Cardiac muscle cell (in vitro differentiated cells and primary cell): Measurements from ENCODE around the gene RHOF. TPM values are rescaled to one million over a fixed set of nuclear protein-coding genes. Genes with fewer than 3 reads are reported as not detected.

Experiments
- DNase-seq, 2 donors: peaks; one replicate each; pipeline versions ENCODE4 v3.0.0 to v3.0.0-alpha.2; 2010 to 2017; ENCODE audit warnings: low read depth in 1 of 2, low spot score in 1 of 2
- H3K27ac ChIP-seq: fragments of 200-600 bp; sonication (generic); 2 replicates; pipeline ENCODE4 v1.5.1; 2016
- H3K27me3 ChIP-seq: fragments of 200-600 bp; sonication (generic); 2 replicates; pipeline ENCODE4 v1.6.0; 2016; ENCODE audit warnings: control low read depth
- H3K36me3 ChIP-seq: fragments of 200-600 bp; sonication (generic); 2 replicates; pipeline ENCODE4 v1.5.1; 2016; ENCODE audit warnings: control low read depth
- H3K4me1 ChIP-seq: fragments of 200-600 bp; sonication (generic); 2 replicates; pipeline ENCODE4 v1.8.1; 2017; ENCODE audit warnings: low read depth, mild to moderate bottlenecking, mixed run types
- H3K4me3 ChIP-seq: fragments of 200-600 bp; sonication (generic); 2 replicates; pipeline ENCODE4 v1.5.1; 2016; ENCODE audit warnings: mild to moderate bottlenecking
- H3K9me3 ChIP-seq: fragments of 200-600 bp; sonication (generic); 2 replicates; pipeline ENCODE4 v1.5.1; 2017; ENCODE audit warnings: low read depth, mild to moderate bottlenecking, control low read depth
- CTCF ChIP-seq: IDR thresholded peaks from 2 replicates; pipeline ENCODE4 v1.5.1; 2012; ENCODE audit warnings: low read depth, mild to moderate bottlenecking, low read length
- polyA plus RNA-seq: library from polyadenylated mRNA; unstranded; fragments of >200 nt; fragmentation: Nextera tagmentation; extraction: Ambion mirVana; gene quantifications from 2 replicates; pipeline ENCODE4 v1.2.1, GENCODE V29; 2016
- total RNA-seq: library from RNA; depleted of rRNA; stranded (reverse); fragments of >200 nt; gene quantifications from 2 replicates; pipeline ENCODE4 v1.2.3, GENCODE V29; 2016

RHOF gene
- total and polyA plus RNA-seq, 2 experiments from 2014 or later, result 21.5 to 56.3 TPM

- TF ChIP-seq CTCF, result no peak
- Histone ChIP-seq H3K36me3 (peaks cover 30% of the 10 kb centered on the region), H3K9me3 (no peaks in the 10 kb centered on the region), H3K4me1 (peaks cover 18% of the 10 kb centered on the region), H3K27ac (peak overlapping the region; percentile 25), H3K4me3 (peak overlapping the region; percentile 54), H3K27me3 (no peaks in the 10 kb centered on the region)
- peak; percentile 82 to 86 for DNase-seq
Measured at GRCh38 chr12:121812320-121812871, 18.9 kb upstream of the RHOF start.

- TF ChIP-seq CTCF, result peak; percentile 90
- H3K4me1 ChIP-seq, result peaks cover 25% of the 10 kb centered on the region
- no peaks in the 10 kb centered on the region for H3K9me3 ChIP-seq
- H3K36me3 ChIP-seq, result peaks cover 28% of the 10 kb centered on the region
- H3K27ac ChIP-seq, result peak overlapping the region; percentile 79
- H3K27me3 ChIP-seq, result no peaks in the 10 kb centered on the region
- DNase-seq, result peak; percentile 83 to 90
- H3K4me3 ChIP-seq, result peak overlapping the region; percentile 54
Measured at GRCh38 chr12:121811434-121812319, 18.2 kb upstream of the RHOF start.

GRCh38 chr12:121810833-121811433, 17.4 kb upstream of the RHOF start:
- no peak for DNase-seq
- no peak for TF ChIP-seq CTCF
- Histone ChIP-seq H3K4me1 (peaks cover 26% of the 10 kb centered on the region), H3K27ac (peak overlapping the region; percentile 79), H3K27me3 (no peaks in the 10 kb centered on the region), H3K4me3 (peak overlapping the region; percentile 54), H3K9me3 (no peaks in the 10 kb centered on the region), H3K36me3 (peaks cover 28% of the 10 kb centered on the region)

GRCh38 chr12:121810234-121810817, 16.8 kb upstream of the RHOF start:
- Histone ChIP-seq H3K4me3 (no peak overlapping the region), H3K27me3 (no peaks in the 10 kb centered on the region), H3K4me1 (peaks cover 26% of the 10 kb centered on the region), H3K9me3 (no peaks in the 10 kb centered on the region), H3K36me3 (peaks cover 27% of the 10 kb centered on the region), H3K27ac (no peak overlapping the region)
- no peak for DNase-seq
- TF ChIP-seq CTCF, result no peak

- Histone ChIP-seq H3K27ac (no peak overlapping the region), H3K4me3 (no peak overlapping the region), H3K27me3 (no peaks in the 10 kb centered on the region), H3K36me3 (peaks cover 20% of the 10 kb centered on the region), H3K4me1 (peaks cover 26% of the 10 kb centered on the region), H3K9me3 (no peaks in the 10 kb centered on the region)
- no peak for TF ChIP-seq CTCF
- DNase-seq, result no peak
Measured at GRCh38 chr12:121809712-121810116, 16.2 kb upstream of the RHOF start.
